ENCODE results near the gene INPP5K.

GRCh38 chr17:1449412-1449967 is 66.9 kb downstream of the INPP5K start:
- TF ChIP-seq CTCF (IDR thresholded peaks at IDR 0.05 in 8 of 11, conservative IDR thresholded peaks at IDR 0.05 in 3 of 11) (no peak), POLR2AphosphoS5 (IDR thresholded peaks at IDR 0.05) (no peak), POLR2A (IDR thresholded peaks at IDR 0.05) (no peak)
